ENCODE measurements around the gene RBM33.

- TF ChIP-seq ZNF384 (IDR thresholded peaks at IDR 0.05) = no peak
- no peak for TF ChIP-seq SP1 (IDR thresholded peaks at IDR 0.05)
- no peak for TF ChIP-seq BHLHE40 (IDR thresholded peaks at IDR 0.05; ENCODE audit: borderline replicate concordance)
- no peak for TF ChIP-seq L3MBTL2 (conservative IDR thresholded peaks at IDR 0.05)
- no peak for TF ChIP-seq ARNT (IDR thresholded peaks at IDR 0.05)
These were observed 9.3 kb downstream of the RBM33 start for GRCh38 chr7:155653803-155654202.
